SK-N-SH (cell line): Measurements from ENCODE around the gene TASP1. TPM values are rescaled to one million over a fixed set of nuclear protein-coding genes. Genes with fewer than 3 reads are reported as not detected.

Source experiments
- CTCF ChIA-PET: fragments of 300-600, 350-600 bp; formaldehyde crosslinking; extraction: SDS; loops from one replicate; lab custom pipeline; 2021; lab: Yijun Ruan, JAX
- POLR2A ChIA-PET: fragments of 350-600 bp; sonication (Branson Sonifier 250); formaldehyde crosslinking; extraction: SDS; loops from one replicate; lab custom pipeline; 2020; ENCODE audit warnings: antibody characterized with exemption, inconsistent platforms; lab: Yijun Ruan, JAX
- DNase-seq: peaks from one replicate; pipeline ENCODE4 v3.0.0; 2012
- H2AFZ ChIP-seq: fragments of 200-600 bp; sonication (generic); 2 replicates; pipeline ENCODE4 v1.8.1; 2016; ENCODE audit warnings: antibody characterized with exemption, mild to moderate bottlenecking, low read depth
- H3F3A ChIP-seq: fragments of 200-600 bp; sonication (generic); replicated peaks from 2 replicates; pipeline ENCODE3; 2016; ENCODE audit warnings: antibody characterized with exemption, mild to moderate bottlenecking; ENCODE audit not compliant: insufficient read depth
- H3K27ac ChIP-seq, 2 experiments: fragments of 200-500 bp in 1 of 2; fragments of 200-600 bp in 1 of 2; sonication (Bioruptor generic) in 1 of 2; sonication (generic), shearing (Covaris generic) in 1 of 2; 2 replicates each; pipeline versions ENCODE4 v1.5.1 to v1.6.1; 2014 to 2016; ENCODE audit warnings: low read depth in 2 of 2, inconsistent platforms in 1 of 2, low read length in 1 of 2, mild to moderate bottlenecking in 1 of 2, mixed read lengths in 1 of 2
- H3K27me3 ChIP-seq: fragments of 200-600 bp; sonication (generic), shearing (Covaris generic); 2 replicates; pipeline ENCODE4 v1.6.1; 2016; ENCODE audit warnings: mixed run types; ENCODE audit not compliant: insufficient read depth
- H3K36me3 ChIP-seq, 2 experiments: fragments of 200-500 bp in 1 of 2; fragments of 200-600 bp in 1 of 2; sonication (Bioruptor generic) in 1 of 2; sonication (generic) in 1 of 2; replicated peaks in 1 of 2; 2 replicates each; pipeline versions ENCODE3 to v1.5.1; 2014 to 2016; ENCODE audit warnings: low read length in 1 of 2, mild to moderate bottlenecking in 1 of 2; ENCODE audit not compliant: insufficient read depth in 2 of 2, control insufficient read depth in 1 of 2
- H3K4me1 ChIP-seq, 2 experiments: fragments of 200-500 bp in 1 of 2; fragments of 200-600 bp in 1 of 2; sonication (Bioruptor generic) in 1 of 2; sonication (generic), shearing (Covaris generic) in 1 of 2; 2 replicates each; pipeline versions ENCODE4 v1.5.1 to v1.6.1; 2014 to 2016; ENCODE audit warnings: low read depth in 1 of 2, low read length in 1 of 2, mixed run types in 1 of 2; ENCODE audit not compliant: insufficient read depth in 2 of 2, control insufficient read depth in 1 of 2
- H3K4me2 ChIP-seq: fragments of 200-600 bp; sonication (generic), shearing (Covaris generic); 2 replicates; pipeline ENCODE4 v1.6.1; 2017; ENCODE audit warnings: mixed run types
- H3K4me3 ChIP-seq, 2 experiments: fragments of 200-500 bp in 1 of 2; fragments of 200-600 bp in 1 of 2; sonication (Bioruptor generic) in 1 of 2; sonication (generic), shearing (Covaris generic) in 1 of 2; 2 replicates each; pipeline versions ENCODE4 v1.5.1 to v1.8.1; 2014 to 2016; ENCODE audit warnings: low read depth in 2 of 2, inconsistent platforms in 1 of 2, low read length in 1 of 2, mild to moderate bottlenecking in 1 of 2, mixed read lengths in 1 of 2, moderate library complexity in 1 of 2
- H3K79me2 ChIP-seq: fragments of 200-600 bp; sonication (generic); 2 replicates; pipeline ENCODE4 v1.8.1; 2017; ENCODE audit warnings: mild to moderate bottlenecking; ENCODE audit not compliant: insufficient read depth
- H3K9ac ChIP-seq: fragments of 200-600 bp; sonication (generic); 2 replicates; pipeline ENCODE4 v1.6.1; 2017; ENCODE audit warnings: mixed run types
- H3K9me2 ChIP-seq: fragments of 200-600 bp; sonication (generic); 2 replicates; pipeline ENCODE4 v1.6.1; 2017; ENCODE audit warnings: mixed run types
- H3K9me3 ChIP-seq: fragments of 200-600 bp; sonication (generic); 2 replicates; pipeline ENCODE4 v1.6.1; 2017; ENCODE audit warnings: mixed run types, mild to moderate bottlenecking, moderate library complexity
- H4K20me1 ChIP-seq: fragments of 200-600 bp; sonication (generic); 2 replicates; pipeline ENCODE4 v1.6.1; 2017; ENCODE audit warnings: mild to moderate bottlenecking, mixed run types; ENCODE audit not compliant: insufficient read depth
- CHD2 ChIP-seq: fragments of 150-350 bp; IDR thresholded peaks from 2 replicates; pipeline ENCODE4 v1.6.1; 2018; ENCODE audit warnings: low read length; ENCODE audit not compliant: partially characterized antibody
- EP300 ChIP-seq, 2 experiments: IDR thresholded peaks; 2 replicates each; pipeline versions ENCODE4 v1.4.0 to v1.6.1; 2012; ENCODE audit warnings: borderline replicate concordance in 1 of 2, low read depth in 1 of 2, low read length in 1 of 2
- FOXJ3 ChIP-seq: sonication (generic); formaldehyde crosslinking; IDR thresholded peaks from 2 replicates; pipeline ENCODE4 v1.5.1; 2020; ENCODE audit warnings: mild to moderate bottlenecking, missing genetic modification reagents
- GATA2 ChIP-seq: sonication (generic); formaldehyde crosslinking; IDR thresholded peaks from 2 replicates; pipeline ENCODE4 v1.5.0; 2020; ENCODE audit warnings: mild to moderate bottlenecking, missing genetic modification reagents
- JUND ChIP-seq: IDR thresholded peaks from 2 replicates; pipeline ENCODE4 v1.4.0; 2012
- MEF2A ChIP-seq: IDR thresholded peaks from 2 replicates; pipeline ENCODE4 v1.4.0; 2012; ENCODE audit warnings: low read depth, borderline replicate concordance
- MXI1 ChIP-seq: IDR thresholded peaks from 2 replicates; pipeline ENCODE4 v1.6.1; 2012; ENCODE audit warnings: mild to moderate bottlenecking, low read depth, low read length, improper control_type of control experiment
- RCOR1 ChIP-seq: fragments of 150-350 bp; IDR thresholded peaks from 2 replicates; pipeline ENCODE4 v1.6.1; 2017; ENCODE audit warnings: antibody characterized with exemption, low read length
- RXRA ChIP-seq: IDR thresholded peaks from 2 replicates; pipeline ENCODE4 v1.4.0; 2012; ENCODE audit warnings: low read depth, mild to moderate bottlenecking, borderline replicate concordance
- TCF12 ChIP-seq: IDR thresholded peaks from 2 replicates; pipeline ENCODE4 v1.4.0; 2012
- polyA plus RNA-seq, 3 experiments: library from polyadenylated mRNA; depleted of rRNA; stranded (reverse); fragments of >200 nt; gene quantifications; 2 replicates each; pipeline ENCODE4 v1.2.3, GENCODE V29; 2012
- TF ChIP-seq, protein P1 (sequence below): fragments of 150-350 bp; IDR thresholded peaks from 2 replicates; pipeline ENCODE4 v1.6.1; 2016; ENCODE audit warnings: mild to moderate bottlenecking, low read depth, low read length
- TF ChIP-seq, protein P2 (sequence below): IDR thresholded peaks from 2 replicates; pipeline ENCODE4; 2012
- TF ChIP-seq, protein P3 (sequence below): IDR thresholded peaks from 2 replicates; pipeline ENCODE4 v1.4.0; 2012; ENCODE audit warnings: low read depth, borderline replicate concordance
- TF ChIP-seq, protein P4 (sequence below): fragments of 200-600 bp; sonication (generic); IDR thresholded peaks from 2 replicates; pipeline ENCODE4 v1.6.1; 2017; ENCODE audit warnings: antibody characterized with exemption, mild to moderate bottlenecking, moderate library complexity

Gene TASP1
- polyA plus RNA-seq, 1 of the 3 experiments (the other 2 are of a cell fraction): 5.9 TPM

DNA sequence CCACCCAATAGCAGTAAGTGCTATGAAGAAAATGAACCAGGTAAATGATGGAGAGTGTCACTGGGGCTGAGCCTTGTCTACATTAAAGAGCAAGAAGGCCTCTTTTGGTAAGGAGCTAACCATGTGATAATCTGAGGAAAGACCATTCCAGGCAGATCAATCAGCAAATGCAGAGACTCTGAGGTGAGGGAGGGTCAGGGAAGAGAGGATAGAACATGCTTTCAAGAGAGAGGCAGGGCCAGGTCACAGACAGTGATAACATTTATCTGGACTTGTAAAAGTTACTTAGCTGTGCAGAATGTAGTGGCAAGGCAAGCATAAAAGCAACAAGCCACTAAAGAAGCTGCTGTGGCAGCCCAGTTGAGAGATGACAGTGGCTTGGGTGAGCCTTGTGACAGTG is 197.3 kb downstream of the TASP1 start:
- Histone ChIP-seq H3K4me1 (no peaks in the 10 kb centered on the region), H2AFZ (no peak overlapping the region), H3K4me2 (no peak overlapping the region), H3K36me3 (no peaks in the 10 kb centered on the region), H3K27me3 (no peaks in the 10 kb centered on the region), H3K79me2 (no peaks in the 10 kb centered on the region), H3F3A (no peaks in the 10 kb centered on the region), H3K4me3 (no peak overlapping the region), H4K20me1 (no peaks in the 10 kb centered on the region), H3K9me2 (no peaks in the 10 kb centered on the region), H3K9ac (no peak overlapping the region), H3K27ac (no peak overlapping the region), H3K9me3 (no peaks in the 10 kb centered on the region)
- TF ChIP-seq, protein P1, sequence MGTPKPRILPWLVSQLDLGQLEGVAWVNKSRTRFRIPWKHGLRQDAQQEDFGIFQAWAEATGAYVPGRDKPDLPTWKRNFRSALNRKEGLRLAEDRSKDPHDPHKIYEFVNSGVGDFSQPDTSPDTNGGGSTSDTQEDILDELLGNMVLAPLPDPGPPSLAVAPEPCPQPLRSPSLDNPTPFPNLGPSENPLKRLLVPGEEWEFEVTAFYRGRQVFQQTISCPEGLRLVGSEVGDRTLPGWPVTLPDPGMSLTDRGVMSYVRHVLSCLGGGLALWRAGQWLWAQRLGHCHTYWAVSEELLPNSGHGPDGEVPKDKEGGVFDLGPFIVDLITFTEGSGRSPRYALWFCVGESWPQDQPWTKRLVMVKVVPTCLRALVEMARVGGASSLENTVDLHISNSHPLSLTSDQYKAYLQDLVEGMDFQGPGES: no peak
- TF ChIP-seq GATA2 (CRISPR knock-in tag): no peak
- no peak for TF ChIP-seq MEF2A
- TF ChIP-seq FOXJ3: no peak
- no peak for TF ChIP-seq CHD2
- no peak for TF ChIP-seq JUND
- TF ChIP-seq RCOR1: no peak
- TF ChIP-seq, protein P2, sequence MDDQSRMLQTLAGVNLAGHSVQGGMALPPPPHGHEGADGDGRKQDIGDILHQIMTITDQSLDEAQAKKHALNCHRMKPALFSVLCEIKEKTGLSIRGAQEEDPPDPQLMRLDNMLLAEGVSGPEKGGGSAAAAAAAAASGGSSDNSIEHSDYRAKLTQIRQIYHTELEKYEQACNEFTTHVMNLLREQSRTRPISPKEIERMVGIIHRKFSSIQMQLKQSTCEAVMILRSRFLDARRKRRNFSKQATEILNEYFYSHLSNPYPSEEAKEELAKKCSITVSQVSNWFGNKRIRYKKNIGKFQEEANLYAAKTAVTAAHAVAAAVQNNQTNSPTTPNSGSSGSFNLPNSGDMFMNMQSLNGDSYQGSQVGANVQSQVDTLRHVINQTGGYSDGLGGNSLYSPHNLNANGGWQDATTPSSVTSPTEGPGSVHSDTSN: no peak
- TF ChIP-seq, protein P3, sequence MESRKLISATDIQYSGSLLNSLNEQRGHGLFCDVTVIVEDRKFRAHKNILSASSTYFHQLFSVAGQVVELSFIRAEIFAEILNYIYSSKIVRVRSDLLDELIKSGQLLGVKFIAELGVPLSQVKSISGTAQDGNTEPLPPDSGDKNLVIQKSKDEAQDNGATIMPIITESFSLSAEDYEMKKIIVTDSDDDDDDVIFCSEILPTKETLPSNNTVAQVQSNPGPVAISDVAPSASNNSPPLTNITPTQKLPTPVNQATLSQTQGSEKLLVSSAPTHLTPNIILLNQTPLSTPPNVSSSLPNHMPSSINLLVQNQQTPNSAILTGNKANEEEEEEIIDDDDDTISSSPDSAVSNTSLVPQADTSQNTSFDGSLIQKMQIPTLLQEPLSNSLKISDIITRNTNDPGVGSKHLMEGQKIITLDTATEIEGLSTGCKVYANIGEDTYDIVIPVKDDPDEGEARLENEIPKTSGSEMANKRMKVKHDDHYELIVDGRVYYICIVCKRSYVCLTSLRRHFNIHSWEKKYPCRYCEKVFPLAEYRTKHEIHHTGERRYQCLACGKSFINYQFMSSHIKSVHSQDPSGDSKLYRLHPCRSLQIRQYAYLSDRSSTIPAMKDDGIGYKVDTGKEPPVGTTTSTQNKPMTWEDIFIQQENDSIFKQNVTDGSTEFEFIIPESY: no peak
- no peak for TF ChIP-seq TCF12
- no peak for TF ChIP-seq EP300 (IDR thresholded peaks at IDR 0.05; ENCODE audit: borderline replicate concordance in 1 of 2, low read depth in 1 of 2, low read length in 1 of 2)
- TF ChIP-seq, protein P4, sequence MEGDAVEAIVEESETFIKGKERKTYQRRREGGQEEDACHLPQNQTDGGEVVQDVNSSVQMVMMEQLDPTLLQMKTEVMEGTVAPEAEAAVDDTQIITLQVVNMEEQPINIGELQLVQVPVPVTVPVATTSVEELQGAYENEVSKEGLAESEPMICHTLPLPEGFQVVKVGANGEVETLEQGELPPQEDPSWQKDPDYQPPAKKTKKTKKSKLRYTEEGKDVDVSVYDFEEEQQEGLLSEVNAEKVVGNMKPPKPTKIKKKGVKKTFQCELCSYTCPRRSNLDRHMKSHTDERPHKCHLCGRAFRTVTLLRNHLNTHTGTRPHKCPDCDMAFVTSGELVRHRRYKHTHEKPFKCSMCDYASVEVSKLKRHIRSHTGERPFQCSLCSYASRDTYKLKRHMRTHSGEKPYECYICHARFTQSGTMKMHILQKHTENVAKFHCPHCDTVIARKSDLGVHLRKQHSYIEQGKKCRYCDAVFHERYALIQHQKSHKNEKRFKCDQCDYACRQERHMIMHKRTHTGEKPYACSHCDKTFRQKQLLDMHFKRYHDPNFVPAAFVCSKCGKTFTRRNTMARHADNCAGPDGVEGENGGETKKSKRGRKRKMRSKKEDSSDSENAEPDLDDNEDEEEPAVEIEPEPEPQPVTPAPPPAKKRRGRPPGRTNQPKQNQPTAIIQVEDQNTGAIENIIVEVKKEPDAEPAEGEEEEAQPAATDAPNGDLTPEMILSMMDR: no peak
- no peak for TF ChIP-seq RXRA
- TF ChIP-seq MXI1: no peak
- POLR2A ChIA-PET: no interaction called here
- CTCF ChIA-PET: no interaction called here
- DNase-seq: no peak
